Caco-2 (cell line): ENCODE data around the gene EXOSC3. TPM values are rescaled to one million over a fixed set of nuclear protein-coding genes. Genes with fewer than 3 reads are reported as not detected.

Source experiments
- BruUV-seq: library from RNA; stranded (reverse); fragments of 400-500 nt; replicated peaks from 2 replicates; lab custom pipeline; 2021; lab: Mats Ljungman, UMichigan
- CTCF ChIA-PET: fragments of 300-600 bp; sonication (Branson Sonifier 250); formaldehyde crosslinking; loops from one replicate; lab custom pipeline; 2022; ENCODE audit warnings: antibody characterized with exemption; lab: Charles Lee
- POLR2A ChIA-PET: fragments of 300-600 bp; sonication (Branson Sonifier 250); formaldehyde crosslinking; loops from one replicate; lab custom pipeline; 2022; ENCODE audit warnings: antibody characterized with exemption; lab: Charles Lee
- DNase-seq, 2 experiments: peaks; one replicate each; pipeline versions ENCODE4 v3.0.0 to v3.0.0-alpha.2; 2020 to 2022
- H3K27me3 ChIP-seq: replicated peaks from 2 replicates; pipeline ENCODE4 v1.6.0; 2011; ENCODE audit warnings: low read length; ENCODE audit not compliant: control insufficient read depth, insufficient read depth
- H3K36me3 ChIP-seq: 2 replicates; pipeline ENCODE4 v1.5.1; 2011; ENCODE audit warnings: low read length; ENCODE audit not compliant: control insufficient read depth, insufficient read depth
- H3K4me1 ChIP-seq: fragments of 250-450 bp; sonication (Bioruptor Pico); 2 replicates; pipeline ENCODE4 v1.5.1; 2020; ENCODE audit warnings: mild to moderate bottlenecking
- H3K4me3 ChIP-seq: 2 replicates; pipeline ENCODE4 v1.5.1; 2011; ENCODE audit warnings: low read depth, mild to moderate bottlenecking, control low read depth, low read length
- H3K9me3 ChIP-seq: fragments of 250-450 bp; sonication (Bioruptor Pico); 2 replicates; pipeline ENCODE4 v1.5.1; 2020; ENCODE audit warnings: mild to moderate bottlenecking, moderate library complexity
- H3K27ac Mint-ChIP-seq: one replicate; pipeline ENCODE4 v1.8.0; 2022; ENCODE audit warnings: mixed read lengths; ENCODE audit not compliant: unreplicated experiment
- H3K27me3 Mint-ChIP-seq: one replicate; pipeline ENCODE4 v1.8.0; 2022; ENCODE audit warnings: mixed read lengths; ENCODE audit not compliant: insufficient read depth, unreplicated experiment
- H3K36me3 Mint-ChIP-seq: one replicate; pipeline ENCODE4 v1.8.0; 2022; ENCODE audit warnings: mild to moderate bottlenecking, mixed read lengths; ENCODE audit not compliant: insufficient read depth, unreplicated experiment
- H3K4me1 Mint-ChIP-seq: one replicate; pipeline ENCODE4 v1.8.0; 2022; ENCODE audit warnings: low read depth, mixed read lengths; ENCODE audit not compliant: unreplicated experiment
- H3K4me3 Mint-ChIP-seq: one replicate; pipeline ENCODE4 v1.8.0; 2022; ENCODE audit warnings: mild to moderate bottlenecking, moderate library complexity, mixed read lengths; ENCODE audit not compliant: unreplicated experiment
- H3K9me3 Mint-ChIP-seq: one replicate; pipeline ENCODE4 v1.8.0; 2022; ENCODE audit warnings: mixed read lengths; ENCODE audit not compliant: unreplicated experiment
- intact Hi-C: fragments of 100-400 bp; cut with micrococcal nuclease; formaldehyde crosslinking; loops from one replicate; pipeline ENCODE4 v1.10.0; 2022; ENCODE audit not compliant: unreplicated experiment
- total RNA-seq: library from RNA; stranded (reverse); gene quantifications from 2 replicates; pipeline ENCODE4 v1.2.3, GENCODE V29; 2022
- TF ChIP-seq, protein P1 (sequence below), 2 experiments: fragments of 200-600 bp in 1 of 2; IDR thresholded peaks; 1 replicate in 1 of 2; 2 replicates in 1 of 2; pipeline versions ENCODE4 v1.5.1 to v1.8.0; 2011 to 2022; ENCODE audit warnings: antibody characterized with exemption in 1 of 2, control low read depth in 1 of 2, inconsistent platforms in 1 of 2, low read depth in 1 of 2, low read length in 1 of 2, mild to moderate bottlenecking in 1 of 2, moderate library complexity in 1 of 2; ENCODE audit not compliant: insufficient read depth in 1 of 2, severe bottlenecking in 1 of 2, unreplicated experiment in 1 of 2

Gene EXOSC3
- total RNA-seq, 1 experiment from 2014 or later = 60.3 TPM

DNA sequence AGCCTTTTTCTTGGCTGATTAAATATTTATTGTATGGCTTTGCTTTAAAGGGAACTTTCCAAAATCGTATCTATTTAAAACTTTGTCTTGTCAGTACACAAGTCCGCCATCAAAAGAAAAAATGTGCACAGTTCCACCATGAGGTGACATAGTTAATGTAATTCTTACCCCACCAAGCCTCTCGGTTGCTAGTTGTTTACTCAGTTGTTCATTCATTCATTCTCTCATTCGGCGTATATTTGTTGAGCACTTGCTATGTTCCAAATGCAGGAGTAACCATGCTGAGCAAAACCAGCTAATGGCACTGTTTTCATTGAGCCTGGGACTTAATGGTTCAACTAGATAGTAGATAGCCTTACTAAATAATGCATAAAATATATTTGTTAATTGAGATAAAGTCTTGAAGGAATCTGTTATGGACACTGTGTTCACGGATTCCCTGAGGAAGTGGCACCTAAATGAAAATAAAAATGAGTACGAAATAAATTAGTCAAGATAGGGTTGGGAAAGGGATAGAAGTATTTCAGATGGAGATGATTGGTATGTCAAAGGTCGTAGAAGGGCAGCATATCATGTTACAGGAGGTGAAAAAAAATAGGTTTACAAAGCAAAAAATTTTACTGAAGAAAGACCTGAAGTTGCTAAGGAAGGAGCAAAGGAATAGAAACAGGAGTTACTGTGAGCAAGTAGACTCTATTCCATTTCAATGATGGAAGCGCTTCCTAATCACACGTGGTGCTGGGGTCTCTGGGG lies 17.3 kb upstream of the EXOSC3 start:
- POLR2A ChIA-PET = interaction anchor here (2.4 kb wide), 1 partner anchor 18 kb away, joined by 12 read pairs; the partner anchor contains the start of gene EXOSC3
- TF ChIP-seq, protein P1, sequence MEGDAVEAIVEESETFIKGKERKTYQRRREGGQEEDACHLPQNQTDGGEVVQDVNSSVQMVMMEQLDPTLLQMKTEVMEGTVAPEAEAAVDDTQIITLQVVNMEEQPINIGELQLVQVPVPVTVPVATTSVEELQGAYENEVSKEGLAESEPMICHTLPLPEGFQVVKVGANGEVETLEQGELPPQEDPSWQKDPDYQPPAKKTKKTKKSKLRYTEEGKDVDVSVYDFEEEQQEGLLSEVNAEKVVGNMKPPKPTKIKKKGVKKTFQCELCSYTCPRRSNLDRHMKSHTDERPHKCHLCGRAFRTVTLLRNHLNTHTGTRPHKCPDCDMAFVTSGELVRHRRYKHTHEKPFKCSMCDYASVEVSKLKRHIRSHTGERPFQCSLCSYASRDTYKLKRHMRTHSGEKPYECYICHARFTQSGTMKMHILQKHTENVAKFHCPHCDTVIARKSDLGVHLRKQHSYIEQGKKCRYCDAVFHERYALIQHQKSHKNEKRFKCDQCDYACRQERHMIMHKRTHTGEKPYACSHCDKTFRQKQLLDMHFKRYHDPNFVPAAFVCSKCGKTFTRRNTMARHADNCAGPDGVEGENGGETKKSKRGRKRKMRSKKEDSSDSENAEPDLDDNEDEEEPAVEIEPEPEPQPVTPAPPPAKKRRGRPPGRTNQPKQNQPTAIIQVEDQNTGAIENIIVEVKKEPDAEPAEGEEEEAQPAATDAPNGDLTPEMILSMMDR (IDR thresholded peaks at IDR 0.05; ENCODE audit: insufficient read depth in 1 of 2, low read depth in 1 of 2, low read length in 1 of 2, severe bottlenecking in 1 of 2, unreplicated experiment in 1 of 2) = no peak
- peak overlapping the region; percentile 74 for H3K27ac Mint-ChIP-seq
- H3K4me1 ChIP-seq = no peaks in the 10 kb centered on the region; the same call in 1 of the 2 replicates
- H3K36me3 ChIP-seq = no peaks in the 10 kb centered on the region
- H3K4me3 ChIP-seq = peak overlapping the region; percentile 100
- H3K9me3 ChIP-seq = no peaks in the 10 kb centered on the region
- peaks cover 18% of the 10 kb centered on the region for H3K4me1 Mint-ChIP-seq
- BruUV-seq = TSS peak; percentile 58
- DNase-seq = no peak
- CTCF ChIA-PET = interaction anchor here (2.0 kb wide), 1 partner anchor 17 kb away, joined by 6 read pairs; the partner anchor contains the start of gene EXOSC3
- no peaks in the 10 kb centered on the region for H3K27me3 Mint-ChIP-seq
- H3K27me3 ChIP-seq = no peaks in the 10 kb centered on the region
- no peaks in the 10 kb centered on the region for H3K9me3 Mint-ChIP-seq
- H3K4me3 Mint-ChIP-seq = peak overlapping the region; percentile 91
- intact Hi-C loops = no loop called here
- no peaks in the 10 kb centered on the region for H3K36me3 Mint-ChIP-seq

DNA sequence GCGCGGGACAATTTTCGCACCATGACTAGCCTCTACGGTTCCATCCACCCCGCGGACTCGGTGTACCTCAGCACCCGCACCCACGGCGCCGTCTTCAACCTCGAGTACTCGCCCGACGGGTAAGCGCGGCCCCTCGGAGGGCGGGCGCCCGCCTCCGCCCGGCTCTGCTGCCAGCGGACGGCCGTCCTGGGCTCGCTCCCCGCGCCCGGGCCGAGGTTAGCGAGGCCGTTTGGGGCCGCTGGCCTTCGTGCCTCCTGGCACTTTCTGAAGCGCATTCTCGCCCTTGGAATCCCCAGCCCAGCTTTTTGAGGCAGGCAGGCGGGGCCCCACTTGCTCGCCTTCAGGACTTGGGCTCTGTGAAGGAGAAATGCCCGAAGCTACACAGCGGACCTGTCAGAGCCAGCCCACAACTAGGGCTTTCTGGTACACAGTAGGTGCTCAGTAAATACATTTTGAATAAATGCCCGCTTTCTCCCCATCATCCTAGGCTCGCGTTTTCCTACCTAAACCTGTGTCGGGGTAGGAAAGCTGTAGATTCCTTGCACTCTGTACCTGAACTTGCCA lies 16.5 kb upstream of the EXOSC3 start:
- H3K4me1 ChIP-seq = no peaks in the 10 kb centered on the region; the same call in 1 of the 2 replicates
- BruUV-seq = no TSS peak
- POLR2A ChIA-PET = interaction anchor here (0.6 to 2.4 kb wide), 3 partner anchors 17 to 25 kb away, joined by 3 to 12 read pairs (median 4); partner anchors contain the start of gene EXOSC3
- intact Hi-C loops = no loop called here
- DNase-seq = peak; percentile 38 to 47
- peak overlapping the region; percentile 100 for H3K4me3 ChIP-seq
- Mint-ChIP-seq H3K9me3 (no peaks in the 10 kb centered on the region), H3K4me1 (peaks cover 18% of the 10 kb centered on the region), H3K27ac (peak overlapping the region; percentile 74), H3K27me3 (no peaks in the 10 kb centered on the region), H3K36me3 (no peaks in the 10 kb centered on the region), H3K4me3 (peak overlapping the region; percentile 91)
- H3K27me3 ChIP-seq = no peaks in the 10 kb centered on the region
- H3K9me3 ChIP-seq = no peaks in the 10 kb centered on the region
- H3K36me3 ChIP-seq = no peaks in the 10 kb centered on the region
- TF ChIP-seq, protein P1 (IDR thresholded peaks at IDR 0.05; ENCODE audit: insufficient read depth in 1 of 2, low read depth in 1 of 2, low read length in 1 of 2, severe bottlenecking in 1 of 2, unreplicated experiment in 1 of 2) = no peak
- CTCF ChIA-PET = interaction anchor here (0.7 to 2.0 kb wide), 2 partner anchors 16 to 345 kb away, joined by 6 read pairs; partner anchors contain the start of gene EXOSC3

DNA sequence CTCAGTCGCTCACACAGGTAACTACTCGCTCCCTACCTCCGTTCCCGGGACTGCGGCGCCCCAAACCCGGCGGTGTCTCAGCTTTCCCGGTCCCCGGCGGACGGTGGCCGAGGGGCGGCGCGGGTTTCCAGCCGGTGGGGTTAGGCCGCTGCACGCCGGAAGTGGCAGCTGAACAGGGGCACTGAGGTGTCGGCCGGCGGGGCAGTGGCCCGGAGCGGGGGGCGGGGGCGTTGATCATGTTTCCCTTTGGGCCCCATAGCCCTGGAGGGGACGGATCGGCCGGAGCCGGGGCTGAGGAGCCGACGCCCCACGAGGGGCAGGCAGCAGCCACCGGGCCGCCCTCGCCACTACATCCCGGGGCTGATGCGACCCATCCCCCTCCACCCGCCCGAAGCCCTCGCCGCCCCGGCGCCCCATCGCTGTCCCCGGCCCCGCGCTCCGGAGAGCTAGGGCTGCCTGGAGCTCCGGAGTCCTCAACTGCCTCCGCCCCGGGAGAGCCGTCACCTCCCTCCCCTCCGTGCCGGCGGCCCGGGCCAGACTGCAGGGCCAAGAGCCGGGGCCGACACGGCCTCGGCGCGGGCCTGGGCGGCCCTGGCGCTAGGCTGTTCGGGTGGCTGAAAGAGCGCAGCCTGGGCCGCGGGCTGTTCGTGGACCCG lies 15.9 kb upstream of the EXOSC3 start, which contains the start of gene DCAF10:
Gene DCAF10 (plus strand): TSS at position 167 of the 656 bp plus-strand sequence. CDS start 70 bp downstream, at position 237.
- Mint-ChIP-seq H3K36me3 (no peaks in the 10 kb centered on the region), H3K9me3 (no peaks in the 10 kb centered on the region), H3K27me3 (no peaks in the 10 kb centered on the region), H3K4me3 (peak within 1 kb of the TSS; percentile 91), H3K27ac (peak within 1 kb of the TSS; percentile 81), H3K4me1 (peaks cover 18% of the 10 kb centered on the region)
- no peaks in the 10 kb centered on the region for H3K9me3 ChIP-seq
- CTCF ChIA-PET = interaction anchor here (0.7 to 2.0 kb wide), 2 partner anchors 16 to 346 kb away, joined by 6 read pairs; partner anchors contain the start of gene EXOSC3
- DNase-seq = peak; percentile 90 to 96
- no peaks in the 10 kb centered on the region for H3K27me3 ChIP-seq
- intact Hi-C loops = loop anchor here (1.0 kb wide), 1 partner anchor 15 kb away; the partner anchor contains the start of gene EXOSC3
- no peaks in the 10 kb centered on the region; the same call in 1 of the 2 replicates for H3K4me1 ChIP-seq
- H3K4me3 ChIP-seq = peak within 1 kb of the TSS; percentile 100
- TF ChIP-seq, protein P1 (IDR thresholded peaks at IDR 0.05; ENCODE audit: insufficient read depth in 1 of 2, low read depth in 1 of 2, low read length in 1 of 2, severe bottlenecking in 1 of 2, unreplicated experiment in 1 of 2) = no peak
- POLR2A ChIA-PET = interaction anchor here (0.6 to 2.4 kb wide), 3 partner anchors 16 to 24 kb away, joined by 3 to 12 read pairs (median 4); partner anchors contain the start of gene EXOSC3
- no peaks in the 10 kb centered on the region for H3K36me3 ChIP-seq
- BruUV-seq = no TSS peak
